Neuronal stem cell (in vitro differentiated cells): ENCODE measurements around the gene DOCK9.

ENCODE experiments used
- DNase-seq: peaks from one replicate; pipeline ENCODE4 v3.0.0-alpha.2; 2013; ENCODE audit warnings: low spot score
- H2AFZ ChIP-seq: one replicate; pipeline ENCODE4 v1.6.1; 2013; ENCODE audit warnings: mild to moderate bottlenecking, low read length, inconsistent platforms
- H2AK5ac ChIP-seq: 2 replicates; pipeline ENCODE4 v1.6.1; 2013; ENCODE audit warnings: low read depth, mild to moderate bottlenecking, inconsistent platforms, low read length, moderate library complexity, mixed read lengths
- H2BK120ac ChIP-seq: 2 replicates; pipeline ENCODE4 v1.6.1; 2013; ENCODE audit warnings: low read depth, mild to moderate bottlenecking, inconsistent platforms, low read length, moderate library complexity, mixed read lengths
- H2BK12ac ChIP-seq: one replicate; pipeline ENCODE4 v1.6.1; 2013; ENCODE audit warnings: low read length, inconsistent platforms
- H2BK15ac ChIP-seq: 2 replicates; pipeline ENCODE4 v1.6.1; 2013; ENCODE audit warnings: mild to moderate bottlenecking, low read length, inconsistent platforms, mixed read lengths
- H2BK5ac ChIP-seq: one replicate; pipeline ENCODE4 v1.6.1; 2013; ENCODE audit warnings: inconsistent platforms, mild to moderate bottlenecking, low read length, moderate library complexity
- H3K14ac ChIP-seq: one replicate; pipeline ENCODE4 v1.6.1; 2013; ENCODE audit warnings: low read length, inconsistent platforms
- H3K18ac ChIP-seq: 2 replicates; pipeline ENCODE4 v1.6.1; 2013; ENCODE audit warnings: low read length, inconsistent platforms
- H3K23ac ChIP-seq: 2 replicates; pipeline ENCODE4 v1.6.1; 2013; ENCODE audit warnings: low read depth, mild to moderate bottlenecking, mixed read lengths, low read length, inconsistent platforms; ENCODE audit not compliant: poor library complexity
- H3K27ac ChIP-seq: replicated peaks from 3 replicates; pipeline ENCODE4 v1.5.1; 2013; ENCODE audit warnings: low read length, inconsistent platforms
- H3K27me3 ChIP-seq, 3 experiments: 2 replicates each; pipeline ENCODE4 v1.6.1; 2013; ENCODE audit warnings: low read length in 3 of 3, mild to moderate bottlenecking in 2 of 3, inconsistent platforms in 1 of 3, low read depth in 1 of 3, mixed read lengths in 1 of 3, moderate library complexity in 1 of 3; ENCODE audit not compliant: control insufficient read depth in 3 of 3, insufficient read depth in 3 of 3
- H3K36me3 ChIP-seq, 2 donors: replicated peaks in 1 of 2; 2 replicates each; pipeline ENCODE4 v1.6.1; 2013; ENCODE audit warnings: low read length in 2 of 2; ENCODE audit not compliant: control insufficient read depth in 2 of 2, insufficient read depth in 2 of 2
- H3K4ac ChIP-seq: 2 replicates; pipeline ENCODE4 v1.6.1; 2013; ENCODE audit warnings: inconsistent platforms, mild to moderate bottlenecking, low read length, moderate library complexity
- H3K4me1 ChIP-seq, 2 donors: 1 replicate in 1 of 2; 2 replicates in 1 of 2; pipeline ENCODE4 v1.6.1; 2013; ENCODE audit warnings: low read length in 2 of 2, low read depth in 1 of 2; ENCODE audit not compliant: control insufficient read depth in 2 of 2, insufficient read depth in 1 of 2
- H3K4me2 ChIP-seq: one replicate; pipeline ENCODE4 v1.6.1; 2013; ENCODE audit warnings: mild to moderate bottlenecking, low read length, inconsistent platforms; ENCODE audit not compliant: insufficient read depth, poor library complexity, severe bottlenecking
- H3K4me3 ChIP-seq, 2 donors: 2 replicates each; pipeline ENCODE4 v1.5.1; 2013; ENCODE audit warnings: low read length in 2 of 2, mild to moderate bottlenecking in 2 of 2, inconsistent platforms in 1 of 2, moderate library complexity in 1 of 2
- H3K79me1 ChIP-seq: one replicate; pipeline ENCODE4 v1.6.1; 2013; ENCODE audit warnings: low read depth, mild to moderate bottlenecking, inconsistent platforms, low read length, moderate library complexity
- H3K9ac ChIP-seq: one replicate; pipeline ENCODE4 v1.6.1; 2013; ENCODE audit warnings: mild to moderate bottlenecking, low read depth, low read length, inconsistent platforms; ENCODE audit not compliant: poor library complexity
- H3K9me3 ChIP-seq, 2 donors: replicated peaks in 1 of 2; 2 replicates each; pipeline versions ENCODE3 to v1.6.1; 2013; ENCODE audit warnings: low read length in 2 of 2, mild to moderate bottlenecking in 2 of 2, inconsistent platforms in 1 of 2, low read depth in 1 of 2, mixed read lengths in 1 of 2, moderate library complexity in 1 of 2; ENCODE audit not compliant: control insufficient read depth in 2 of 2, insufficient read depth in 1 of 2
- H4K8ac ChIP-seq: one replicate; pipeline ENCODE4 v1.6.1; 2013; ENCODE audit warnings: low read depth, mild to moderate bottlenecking, inconsistent platforms, low read length, moderate library complexity
- H4K91ac ChIP-seq: one replicate; pipeline ENCODE4 v1.6.1; 2013; ENCODE audit warnings: low read length, low read depth, mild to moderate bottlenecking, inconsistent platforms; ENCODE audit not compliant: poor library complexity
- WGBS, 2 donors: extraction: QIAGEN DNeasy Blood & Tissue Kit; methylation state at CpG; one replicate each; pipeline ENCODE4 v1.1.7; 2013; ENCODE audit warnings: missing lambda C conversion rate in 2 of 2, mixed read lengths in 1 of 2; ENCODE audit not compliant: insufficient read length in 2 of 2, insufficient replicate concordance in 1 of 2; ENCODE audit errors: extremely low coverage in 2 of 2; 5-methylcytosine and 5-hydroxymethylcytosine counted together

DOCK9 gene

DNA sequence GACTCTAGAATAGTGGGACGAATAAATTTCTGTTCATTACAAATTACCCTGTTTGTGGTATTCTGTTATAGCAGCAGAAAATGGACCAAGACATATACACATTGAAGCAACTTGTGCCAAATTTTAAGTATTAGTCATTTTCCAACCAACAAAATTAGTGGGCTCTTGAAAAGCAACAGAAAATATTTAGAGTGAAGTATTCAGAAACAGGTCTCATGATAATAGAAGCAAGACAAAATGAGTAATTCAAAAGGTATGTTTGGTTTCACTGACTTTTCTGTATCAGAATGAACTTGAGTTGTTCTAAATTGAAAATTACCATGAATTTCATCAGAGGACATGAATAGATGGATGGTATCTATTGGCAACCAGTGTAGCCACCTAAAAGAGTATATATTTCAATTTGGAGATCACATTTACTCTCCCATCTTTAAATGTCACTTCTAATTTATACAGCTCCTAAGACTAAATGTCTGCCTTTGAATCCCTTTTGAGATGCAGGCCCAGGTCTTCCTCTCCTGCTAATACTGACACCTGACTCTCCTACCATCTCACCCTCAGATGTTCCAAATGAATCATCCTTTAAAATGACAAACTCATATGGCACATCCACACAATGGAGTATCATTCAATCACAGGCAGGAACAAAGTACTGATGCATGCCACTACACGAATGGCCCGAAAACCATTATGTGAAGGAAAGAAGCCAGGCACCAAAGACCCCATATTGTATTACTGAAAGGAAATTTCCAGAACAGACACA is 40.7 kb upstream of the DOCK9 start:
- Histone ChIP-seq H2BK5ac (no peak overlapping the region), H3K23ac (no peak overlapping the region), H4K8ac (no peak overlapping the region), H3K14ac (no peak overlapping the region), H2AFZ (no peak overlapping the region), H4K91ac (no peak overlapping the region), H3K27me3 (peaks cover 0 to 6% (median 0%) of the 10 kb centered on the region in 3 experiments), H3K4me1 (peaks cover 0 to 2% of the 10 kb centered on the region in 2 donors), H3K4ac (no peak overlapping the region), H3K9ac (no peak overlapping the region), H2BK120ac (no peak overlapping the region), H3K27ac (no peak overlapping the region), H3K9me3 (no peaks in the 10 kb centered on the region), H3K36me3 (no peaks in the 10 kb centered on the region), H3K79me1 (no peaks in the 10 kb centered on the region), H2BK15ac (no peak overlapping the region), H3K4me2 (no peak overlapping the region), H3K4me3 (no peak overlapping the region), H2AK5ac (no peak overlapping the region), H2BK12ac (no peak overlapping the region), H3K18ac (no peak overlapping the region)
- no CpG with 5 or more reads among the region's 3 CpGs for WGBS, 2 donors
- DNase-seq, result no peak

DNA sequence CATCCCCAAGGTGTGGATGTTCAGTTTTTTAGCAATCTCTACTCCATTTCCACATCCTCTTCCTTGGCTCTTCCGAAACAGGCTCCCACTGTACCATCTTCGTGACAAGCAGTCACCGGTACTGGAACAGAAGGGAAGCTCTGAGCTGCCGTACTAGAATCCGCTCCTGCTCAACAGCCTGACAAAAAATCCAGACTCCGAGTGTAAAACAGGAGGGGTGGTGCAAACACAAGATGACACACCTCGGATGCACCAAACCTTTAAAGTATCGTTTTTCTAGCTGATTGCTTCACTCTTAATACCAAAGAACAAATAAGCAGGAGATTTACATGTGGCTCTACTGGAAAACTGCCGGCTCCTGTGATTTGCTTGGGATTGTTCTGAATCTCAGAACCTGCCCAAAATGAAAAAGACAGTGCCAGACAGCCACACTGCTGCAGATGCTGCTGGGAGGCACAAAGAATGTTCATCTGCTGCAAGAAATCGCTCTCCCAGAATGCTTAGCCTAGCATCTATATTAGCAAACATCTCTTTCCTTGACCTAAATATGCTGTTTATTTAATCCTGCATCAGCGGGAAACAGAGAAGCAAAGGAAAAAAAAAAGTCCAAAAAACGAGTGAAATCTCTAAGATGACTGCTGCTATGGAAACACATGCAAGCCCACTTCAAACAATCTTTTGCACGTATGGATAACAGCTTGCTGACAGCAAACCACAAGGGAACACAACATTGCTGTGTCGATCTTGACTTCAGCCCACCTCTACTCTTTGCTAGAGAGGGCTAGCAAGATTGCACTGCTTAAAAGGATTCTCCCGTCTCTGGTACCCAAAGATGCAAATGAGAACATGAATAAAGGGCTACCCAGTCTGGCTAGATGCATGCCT is 38.0 kb upstream of the DOCK9 start:
- Histone ChIP-seq H3K27me3 (peaks cover 0 to 6% (median 0%) of the 10 kb centered on the region in 3 experiments), H3K4me1 (peaks cover 2% of the 10 kb centered on the region in 2 donors), H3K27ac (no peak overlapping the region), H2BK15ac (no peak overlapping the region), H2BK120ac (no peak overlapping the region), H3K23ac (no peak overlapping the region), H2BK12ac (no peak overlapping the region), H3K4me3 (no peak overlapping the region), H2AFZ (no peak overlapping the region), H3K18ac (no peak overlapping the region), H2AK5ac (no peak overlapping the region), H4K8ac (no peak overlapping the region), H3K9ac (no peak overlapping the region), H3K4ac (no peak overlapping the region), H2BK5ac (no peak overlapping the region), H3K4me2 (no peak overlapping the region), H4K91ac (no peak overlapping the region), H3K9me3 (no peaks in the 10 kb centered on the region), H3K79me1 (no peaks in the 10 kb centered on the region), H3K14ac (no peak overlapping the region), H3K36me3 (no peaks in the 10 kb centered on the region)
- DNase-seq, result no peak
- whole genome bisulfite sequencing, 2 donors, result no CpG with 5 or more reads among the region's 15 CpGs

GRCh38 chr13:99014522-99014921 is 36.7 kb upstream of the DOCK9 start:
- Histone ChIP-seq H3K4me2 (no peak overlapping the region), H2BK5ac (no peak overlapping the region), H4K91ac (no peak overlapping the region), H3K9me3 (no peaks in the 10 kb centered on the region), H3K27me3 (peaks cover 0 to 6% (median 0%) of the 10 kb centered on the region in 3 experiments), H3K4ac (no peak overlapping the region), H3K18ac (no peak overlapping the region), H3K27ac (no peak overlapping the region), H3K23ac (no peak overlapping the region), H3K9ac (no peak overlapping the region), H2AK5ac (no peak overlapping the region), H2BK120ac (no peak overlapping the region), H3K36me3 (no peaks in the 10 kb centered on the region), H3K4me1 (peaks cover 2% of the 10 kb centered on the region in 2 donors), H3K14ac (no peak overlapping the region), H2BK15ac (no peak overlapping the region), H2AFZ (no peak overlapping the region), H3K79me1 (no peaks in the 10 kb centered on the region), H2BK12ac (no peak overlapping the region), H4K8ac (no peak overlapping the region), H3K4me3 (no peak overlapping the region)
- DNase-seq, result no peak
- no CpG with 5 or more reads among the region's 4 CpGs for WGBS, 2 donors

- Histone ChIP-seq H2AFZ (no peak overlapping the region), H3K4me2 (no peak overlapping the region), H3K4me3 (no peak overlapping the region), H3K27me3 (peaks cover 0 to 6% (median 0%) of the 10 kb centered on the region in 3 experiments), H3K18ac (no peak overlapping the region), H2BK120ac (no peak overlapping the region), H4K91ac (no peak overlapping the region), H2BK15ac (no peak overlapping the region), H3K27ac (no peak overlapping the region), H2BK12ac (no peak overlapping the region), H4K8ac (no peak overlapping the region), H3K23ac (no peak overlapping the region), H2BK5ac (no peak overlapping the region), H3K14ac (no peak overlapping the region), H2AK5ac (no peak overlapping the region), H3K79me1 (no peaks in the 10 kb centered on the region), H3K4ac (no peak overlapping the region), H3K9ac (no peak overlapping the region), H3K4me1 (peaks cover 2% of the 10 kb centered on the region in 2 donors), H3K9me3 (no peaks in the 10 kb centered on the region), H3K36me3 (no peaks in the 10 kb centered on the region)
- WGBS, 2 donors, result no CpG with 5 or more reads among the region's 6 CpGs
- no peak for DNase-seq
Observed at GRCh38 chr13:99013951-99014350, 36.1 kb upstream of the DOCK9 start.
